NCI-H2227 (cell line): ENCODE data around the gene ACTN2.

Experiments used
- DNase-seq: peaks from one replicate; lab custom pipeline; 2025; ENCODE audit not compliant: unreplicated experiment; lab: John Stamatoyannopoulos, UW

The ACTN2 gene

DNA sequence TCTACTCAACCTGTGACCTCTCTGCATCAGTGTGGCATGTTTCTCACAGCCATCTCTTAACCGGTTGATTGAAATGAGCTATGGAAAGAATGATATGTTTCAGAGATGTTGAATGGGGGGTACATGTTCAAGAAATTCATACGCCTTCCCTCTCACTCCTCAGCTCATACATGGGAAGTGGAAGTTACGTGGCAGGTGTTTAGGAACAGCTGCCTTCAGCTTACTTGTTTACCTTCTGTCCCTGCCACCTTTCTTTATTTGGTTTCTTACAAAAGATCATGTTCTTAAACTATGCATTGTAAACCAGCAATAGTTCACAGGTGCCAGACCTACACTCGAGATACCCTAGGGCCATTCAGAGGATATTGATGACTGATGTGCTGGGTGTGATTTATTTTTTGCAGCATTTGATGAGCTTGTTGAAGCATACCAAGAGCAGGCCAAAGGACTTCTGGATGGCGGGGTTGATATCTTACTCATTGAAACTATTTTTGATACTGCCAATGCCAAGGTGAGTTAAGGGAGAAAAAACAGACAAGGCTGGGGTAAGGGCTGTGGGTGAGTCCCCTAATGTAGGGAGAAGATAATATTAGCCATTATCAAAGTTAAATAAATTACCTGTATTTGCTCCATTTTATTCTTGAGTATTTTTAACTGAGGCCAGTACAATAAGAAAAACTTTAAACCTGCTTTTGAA is 126.2 kb downstream of the ACTN2 start:
- no peak for DNase-seq
